ENCODE measurements around the gene SPAG9. TPM values are rescaled to one million over a fixed set of nuclear protein-coding genes. Genes with fewer than 3 reads are reported as not detected.

The SPAG9 gene
- total and polyA plus RNA-seq, 2 of the 8 experiments (the other 6 are each of a cell fraction or from before 2014, with no cell fraction given): 9.8 to 63.8 TPM

GRCh38 chr17:51128076-51128475 is 7.4 kb upstream of the SPAG9 start:
- TF ChIP-seq YY1 (IDR thresholded peaks at IDR 0.05; ENCODE audit: low read depth, low read length) (no peak), JUND (IDR thresholded peaks at IDR 0.05; ENCODE audit: low read length) (no peak), KDM1A (IDR thresholded peaks at IDR 0.05; ENCODE audit: borderline replicate concordance, low read length) (no peak), RNF2 (IDR thresholded peaks at IDR 0.05; ENCODE audit: borderline replicate concordance, low read depth, low read length, missing control alignments, poor library complexity, severe bottlenecking) (no peak), CBX5 (IDR thresholded peaks at IDR 0.05; ENCODE audit: low read depth, low read length) (no peak), EGR1 (IDR thresholded peaks at IDR 0.05; ENCODE audit: borderline replicate concordance, low read depth, low read length) (no peak), ZNF274 (IDR thresholded peaks at IDR 0.05; ENCODE audit: borderline replicate concordance, extremely low read depth, low read length) (no peak), NRF1 (IDR thresholded peaks at IDR 0.05; ENCODE audit: low read depth, low read length) (no peak), KDM5A (IDR thresholded peaks at IDR 0.05; ENCODE audit: low read length) (no peak), CTBP2 (IDR thresholded peaks at IDR 0.05; ENCODE audit: borderline replicate concordance, insufficient read depth, insufficient read length, low read length) (no peak), FOSL1 (IDR thresholded peaks at IDR 0.05; ENCODE audit: insufficient read depth, low read depth, low read length) (no peak), POLR2AphosphoS5 (IDR thresholded peaks at IDR 0.05; ENCODE audit: low read depth, low read length) (no peak)
- Histone ChIP-seq H3K9ac (replicated peaks in 1 of 4; ENCODE audit: extremely low read depth in 1 of 4, low read depth in 3 of 4, low read length in 3 of 4) (no peak overlapping the region), H2BK20ac (ENCODE audit: low read length) (no peak overlapping the region), H4K91ac (replicated peaks; ENCODE audit: insufficient read length, low read length) (no peak overlapping the region), H4K8ac (ENCODE audit: extremely low read depth, insufficient read depth, low read length) (no peak overlapping the region), H3K4me1 (replicated peaks in 1 of 4; ENCODE audit: control insufficient read depth in 3 of 4, insufficient read depth in 4 of 4, low read length in 3 of 4) (no peaks in the 10 kb centered on the region), H3K4me3 (ENCODE audit: extremely low read depth in 1 of 4, insufficient read depth in 2 of 4, low read depth in 3 of 4, low read length in 4 of 4) (no peak overlapping the region), H2AFZ (ENCODE audit: low read length) (no peak overlapping the region), H3K14ac (ENCODE audit: insufficient read length) (no peak overlapping the region), H3K27ac (ENCODE audit: low read depth, low read length) (no peak overlapping the region), H3K4ac (replicated peaks; ENCODE audit: insufficient read length, low read depth, low read length) (no peak overlapping the region), H3K79me1 (ENCODE audit: low read depth, low read length) (no peaks in the 10 kb centered on the region), H3K18ac (ENCODE audit: extremely low read depth, low read length) (no peak overlapping the region), H4K5ac (ENCODE audit: insufficient read length, low read depth, low read length) (no peak overlapping the region), H2BK12ac (ENCODE audit: low read depth, low read length) (no peak overlapping the region), H3K23ac (ENCODE audit: insufficient read length) (no peak overlapping the region), H2BK120ac (replicated peaks; ENCODE audit: low read depth, low read length) (no peak overlapping the region), H2AK5ac (ENCODE audit: low read depth, low read length) (no peak overlapping the region), H2BK15ac (ENCODE audit: low read length) (no peak overlapping the region), H3K4me2 (ENCODE audit: insufficient read depth in 1 of 2, low read depth in 2 of 2, low read length in 2 of 2) (no peak overlapping the region), H3K23me2 (ENCODE audit: low read depth, low read length) (no peaks in the 10 kb centered on the region), H3K9me3 (ENCODE audit: insufficient read depth in 2 of 2, low read depth in 1 of 2, low read length in 1 of 2) (no peaks in the 10 kb centered on the region), H2BK5ac (ENCODE audit: low read depth, low read length) (no peak overlapping the region), H3K79me2 (ENCODE audit: control insufficient read depth in 1 of 2, insufficient read depth in 2 of 2, low read length in 2 of 2) (no peaks in the 10 kb centered on the region), H3K36me3 (ENCODE audit: control insufficient read depth in 2 of 4, insufficient read depth in 4 of 4, low read length in 3 of 4) (no peaks in the 10 kb centered on the region), H4K20me1 (replicated peaks in 1 of 2; ENCODE audit: control insufficient read depth in 1 of 2, insufficient read depth in 2 of 2, low read length in 2 of 2) (no peaks in the 10 kb centered on the region), H3K56ac (replicated peaks; ENCODE audit: insufficient read length, low read depth, low read length) (no peak overlapping the region), H3K27me3 (replicated peaks in 1 of 4; ENCODE audit: control insufficient read depth in 3 of 4, extremely low read depth in 1 of 4, insufficient read depth in 3 of 4, low read length in 3 of 4) (no peaks in the 10 kb centered on the region)
- no peak for FAIRE-seq
- ChIA-PET POLR2A (ENCODE audit: partially characterized antibody) (interaction anchor here (0.5 kb wide), 1 partner anchor 117 kb away, joined by 3 read pairs; no protein-coding TSS in a partner anchor), CTCF (ENCODE audit: partially characterized antibody) (interaction anchor here (1.1 to 1.7 kb wide), 3 partner anchors 11 to 127 kb away, joined by 3 read pairs; no protein-coding TSS in a partner anchor)
- no peak for DNase-seq (ENCODE audit: low read depth in 1 of 2, low spot score in 2 of 2)
- 92% methylated on average over 3 of the region's 3 CpGs; no CpG with 5 or more reads in 1 of the 2 experiments for WGBS, 2 experiments (ENCODE audit: extremely low coverage in 1 of 2, insufficient coverage in 1 of 2, insufficient read length in 1 of 2, insufficient replicate concordance in 2 of 2, low coverage in 1 of 2, low lambda C conversion rate in 2 of 2, missing lambda C conversion rate in 1 of 2)

All from H1 (cell line).